HCT116 (cell line): Measurements from ENCODE around the gene GALNT2. TPM values are rescaled to one million over a fixed set of nuclear protein-coding genes. Genes with fewer than 3 reads are reported as not detected.
A peak's percentile ranks its signal among the peaks of the same experiment; 100 is the strongest.

Experiments used
- ATAC-seq: fragments of 200-7000 bp; cut with Tn5 transposase; 2 replicates; pipeline ENCODE4 v1.9.1; 2020; ENCODE audit warnings: mild to moderate bottlenecking, moderate library complexity
- BruUV-seq: library from RNA; stranded (reverse); fragments of 400-500 nt; replicated peaks from 2 replicates; lab custom pipeline; 2021; lab: Mats Ljungman, UMichigan
- CTCF ChIA-PET: fragments of 300-600 bp; sonication (Branson Sonifier 250); formaldehyde crosslinking; loops from one replicate; lab custom pipeline; 2021; ENCODE audit warnings: antibody characterized with exemption; lab: Charles Lee
- POLR2A ChIA-PET: fragments of 300-600, 350-600 bp; sonication (Branson Sonifier 250); formaldehyde crosslinking; loops from one replicate; lab custom pipeline; 2021; ENCODE audit warnings: antibody characterized with exemption; lab: Charles Lee
- RAD21 ChIA-PET, 2 experiments: fragments of 300-600 bp; sonication (Branson Sonifier 250); formaldehyde crosslinking; loops; one replicate each; lab custom pipeline; 2023; ENCODE audit warnings: low total read pairs in 2 of 2; ENCODE audit not compliant: uncharacterized antibody in 2 of 2, unreplicated experiment in 2 of 2, low non-redundant PET in 1 of 2; lab: Charles Lee
- DNase-seq: peaks from one replicate; pipeline ENCODE4 v3.0.0-alpha.2; 2010; ENCODE audit warnings: low read depth, low spot score
- H2AFZ ChIP-seq: fragments of 200-600 bp; shearing (Covaris generic), sonication (generic); 2 replicates; pipeline ENCODE4 v1.6.1; 2017; ENCODE audit warnings: low read depth, mixed run types, mixed read lengths, antibody characterized with exemption, low read length; ENCODE audit not compliant: poor library complexity, severe bottlenecking
- H3K27ac ChIP-seq: 2 replicates; pipeline ENCODE4 v1.5.1; 2012; ENCODE audit warnings: low read depth, low read length
- H3K27me3 ChIP-seq: fragments of 200-600 bp; sonication (generic); 2 replicates; pipeline ENCODE4 v1.6.1; 2016; ENCODE audit warnings: mixed run types, low read length, mixed read lengths; ENCODE audit not compliant: insufficient read depth
- H3K36me3 ChIP-seq, 2 experiments: fragments of 200-500 bp in 1 of 2; fragments of 200-600 bp in 1 of 2; sonication (Bioruptor generic) in 1 of 2; sonication (generic) in 1 of 2; 2 replicates each; pipeline versions ENCODE4 v1.5.1 to v1.6.1; 2014 to 2016; ENCODE audit warnings: low read length in 2 of 2, inconsistent platforms in 1 of 2, mixed read lengths in 1 of 2, mixed run types in 1 of 2; ENCODE audit not compliant: insufficient read depth in 2 of 2, control insufficient read depth in 1 of 2
- H3K4me1 ChIP-seq, 2 experiments: fragments of 200-600 bp in 1 of 2; sonication (generic) in 1 of 2; 2 replicates each; pipeline versions ENCODE4 v1.5.1 to v1.6.1; 2012 to 2017; ENCODE audit warnings: low read length in 2 of 2, inconsistent platforms in 1 of 2, mild to moderate bottlenecking in 1 of 2, mixed read lengths in 1 of 2, mixed run types in 1 of 2, moderate library complexity in 1 of 2; ENCODE audit not compliant: insufficient read depth in 2 of 2, control insufficient read depth in 1 of 2
- H3K4me2 ChIP-seq: fragments of 200-600 bp; sonication (generic); 2 replicates; pipeline ENCODE4 v1.6.1; 2017; ENCODE audit warnings: mixed run types, low read length, mixed read lengths
- H3K4me3 ChIP-seq, 2 experiments: fragments of 200-600 bp in 1 of 2; sonication (generic) in 1 of 2; replicated peaks in 1 of 2; 2 replicates each; pipeline ENCODE4 v1.5.1; 2011 to 2016; ENCODE audit warnings: low read length in 2 of 2, control low read depth in 1 of 2, low read depth in 1 of 2, mild to moderate bottlenecking in 1 of 2, mixed read lengths in 1 of 2, mixed run types in 1 of 2
- H3K79me2 ChIP-seq: fragments of 200-600 bp; sonication (generic); 2 replicates; pipeline ENCODE4 v1.6.1; 2017; ENCODE audit warnings: mild to moderate bottlenecking, mixed run types, low read length, moderate library complexity, mixed read lengths; ENCODE audit not compliant: insufficient read depth
- H3K9ac ChIP-seq: fragments of 200-600 bp; sonication (generic); 2 replicates; pipeline ENCODE4 v1.6.1; 2016; ENCODE audit warnings: low read length, mixed read lengths
- H3K9me2 ChIP-seq: fragments of 200-600 bp; sonication (generic), shearing (Covaris generic); 2 replicates; pipeline ENCODE4 v1.6.1; 2017; ENCODE audit warnings: mixed run types, mild to moderate bottlenecking, moderate library complexity; ENCODE audit not compliant: insufficient read depth
- H3K9me3 ChIP-seq, 2 experiments: fragments of 200-500 bp in 1 of 2; fragments of 200-600 bp in 1 of 2; sonication (Bioruptor generic) in 1 of 2; sonication (generic) in 1 of 2; 2 replicates each; pipeline ENCODE4 v1.6.1; 2014 to 2017; ENCODE audit warnings: low read length in 2 of 2, mixed read lengths in 2 of 2, inconsistent platforms in 1 of 2, low read depth in 1 of 2, mild to moderate bottlenecking in 1 of 2, mixed run types in 1 of 2, moderate library complexity in 1 of 2; ENCODE audit not compliant: control insufficient read depth in 1 of 2, insufficient read depth in 1 of 2
- H4K20me1 ChIP-seq: fragments of 200-600 bp; sonication (generic), shearing (Covaris generic); 2 replicates; pipeline ENCODE4 v1.6.1; 2017; ENCODE audit warnings: mixed run types, mild to moderate bottlenecking, moderate library complexity; ENCODE audit not compliant: insufficient read depth
- CEBPB ChIP-seq: IDR thresholded peaks from 2 replicates; pipeline ENCODE4 v1.6.1; 2012; ENCODE audit warnings: low read depth
- EGR1 ChIP-seq: IDR thresholded peaks from 2 replicates; pipeline ENCODE4 v1.6.1; 2012; ENCODE audit warnings: low read depth
- EZH2 ChIP-seq: fragments of 200-600 bp; sonication (generic); IDR thresholded peaks from 2 replicates; pipeline ENCODE4 v1.6.1; 2017; ENCODE audit warnings: antibody characterized with exemption, mixed run types
- JUND ChIP-seq: IDR thresholded peaks from 2 replicates; pipeline ENCODE4 v1.6.1; 2012
- POLR2A ChIP-seq: IDR thresholded peaks from 2 replicates; pipeline ENCODE4 v1.7.0; 2011; ENCODE audit warnings: borderline replicate concordance; ENCODE audit not compliant: insufficient read depth, insufficient read length; ENCODE audit errors: extremely low read depth
- ZNF274 ChIP-seq: fragments of 200-500 bp; sonication (Bioruptor generic); IDR thresholded peaks from 2 replicates; pipeline ENCODE4 v1.6.1; 2014; ENCODE audit warnings: mild to moderate bottlenecking, low read depth, low read length, inconsistent platforms
- intact Hi-C: fragments of 100-400 bp; cut with micrococcal nuclease; formaldehyde crosslinking; loops from 2 replicates; pipeline ENCODE4 v1.10.0; 2022
- total RNA-seq: library from RNA; stranded (reverse); gene quantifications from one replicate; pipeline ENCODE4 v1.2.1, GENCODE V29; 2021; ENCODE audit not compliant: unreplicated experiment
- TF ChIP-seq, protein P1 (sequence below): IDR thresholded peaks from 2 replicates; pipeline ENCODE4 v1.6.1; 2012
- TF ChIP-seq, protein P2 (sequence below): IDR thresholded peaks from 2 replicates; pipeline ENCODE4 v1.6.1; 2012

Gene GALNT2
- total RNA-seq, 1 experiment from 2014 or later: 40.8 TPM

DNA sequence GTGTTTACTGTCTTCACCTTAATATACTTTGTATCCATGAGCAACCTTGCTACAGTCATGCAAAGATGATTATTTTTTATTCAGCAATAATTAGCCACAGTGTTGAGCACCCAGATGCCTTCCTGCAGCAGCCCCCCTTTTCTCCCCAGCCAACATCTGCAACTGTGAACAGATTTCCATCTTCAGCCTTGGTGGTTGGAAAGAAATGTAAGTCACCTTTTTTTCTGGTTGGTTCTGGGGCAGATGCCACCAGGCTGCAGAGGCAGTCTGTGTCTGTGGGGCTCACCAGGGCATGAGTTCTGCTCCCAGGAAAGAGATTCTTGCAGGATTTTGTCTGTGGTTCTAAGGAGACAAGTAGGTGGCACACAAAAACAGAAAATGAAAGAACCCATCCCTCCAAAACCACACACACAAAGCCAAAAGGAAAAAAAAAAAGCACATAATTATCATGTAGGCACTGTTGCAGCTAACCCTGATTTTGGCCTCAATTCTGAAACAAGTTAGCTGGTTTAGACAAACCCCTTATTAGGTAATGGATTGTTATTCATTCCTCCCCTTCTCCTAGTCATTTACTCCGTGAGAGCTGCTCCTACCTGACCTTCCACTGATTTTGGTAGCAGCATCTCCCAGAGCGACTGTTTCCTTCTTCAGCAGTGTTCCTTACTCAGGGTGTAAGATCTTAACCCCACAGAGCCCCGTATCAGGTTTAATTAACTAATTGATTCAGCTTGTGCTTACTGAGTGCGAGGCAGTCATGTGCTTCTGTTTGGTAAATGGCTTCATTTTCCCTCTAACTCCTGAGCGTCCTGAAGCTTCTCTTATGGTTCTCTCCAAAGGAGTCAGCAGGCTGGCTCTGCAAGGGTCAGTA lies 36.5 kb downstream of the GALNT2 start:
- no TSS peak for BruUV-seq
- H3K27me3 ChIP-seq: no peaks in the 10 kb centered on the region
- DNase-seq (no peak), ATAC-seq (no peak)
- H3K4me3 ChIP-seq: no peak overlapping the region
- POLR2A ChIA-PET: interaction anchor here (0.8 to 1.1 kb wide), 2 partner anchors 9 to 17 kb away, joined by 3 read pairs; no protein-coding TSS in a partner anchor
- RAD21 ChIA-PET: no interaction called here
- intact Hi-C loops: loop anchor here (1.0 kb wide), 2 partner anchors 18 to 37 kb away; no protein-coding TSS in a partner anchor
- H3K79me2 ChIP-seq: peaks cover 13% of the 10 kb centered on the region
- H3K4me2 ChIP-seq: peak overlapping the region; percentile 77
- no peaks in the 10 kb centered on the region for H3K9me2 ChIP-seq
- H3K36me3 ChIP-seq: no peaks in the 10 kb centered on the region
- no peak overlapping the region for H2AFZ ChIP-seq
- peaks cover 30 to 49% of the 10 kb centered on the region in 2 experiments for H3K4me1 ChIP-seq
- CTCF ChIA-PET: no interaction called here
- H3K27ac ChIP-seq: 0 out of 2 replicates have a peak overlapping the region, but pooled peaks have one; percentile 37
- H3K9me3 ChIP-seq: no peaks in the 10 kb centered on the region
- no peaks in the 10 kb centered on the region for H4K20me1 ChIP-seq
- H3K9ac ChIP-seq: peak overlapping the region; percentile 41; the same call in 1 of the 2 replicates
- TF ChIP-seq EZH2: no peak
- no peak for TF ChIP-seq POLR2A
- TF ChIP-seq JUND: no peak
- no peak for TF ChIP-seq EGR1
- no peak for TF ChIP-seq ZNF274
- TF ChIP-seq, protein P1, sequence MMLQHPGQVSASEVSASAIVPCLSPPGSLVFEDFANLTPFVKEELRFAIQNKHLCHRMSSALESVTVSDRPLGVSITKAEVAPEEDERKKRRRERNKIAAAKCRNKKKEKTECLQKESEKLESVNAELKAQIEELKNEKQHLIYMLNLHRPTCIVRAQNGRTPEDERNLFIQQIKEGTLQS: no peak
- TF ChIP-seq CEBPB: no peak
- TF ChIP-seq, protein P2, sequence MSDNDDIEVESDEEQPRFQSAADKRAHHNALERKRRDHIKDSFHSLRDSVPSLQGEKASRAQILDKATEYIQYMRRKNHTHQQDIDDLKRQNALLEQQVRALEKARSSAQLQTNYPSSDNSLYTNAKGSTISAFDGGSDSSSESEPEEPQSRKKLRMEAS: no peak
